H1 (cell line): ENCODE data around the gene TMEM117. TPM values are rescaled to one million over a fixed set of nuclear protein-coding genes. Genes with fewer than 3 reads are reported as not detected.

ENCODE experiments used
- CTCF ChIA-PET: fragments of 300-600 bp; sonication (Branson Sonifier 250); formaldehyde crosslinking; loops from one replicate; lab custom pipeline; 2021; ENCODE audit not compliant: partially characterized antibody; lab: Charles Lee
- POLR2A ChIA-PET: fragments of 300-600 bp; sonication (Branson Sonifier 250); formaldehyde crosslinking; loops from one replicate; lab custom pipeline; 2021; ENCODE audit warnings: inconsistent platforms; ENCODE audit not compliant: partially characterized antibody; lab: Charles Lee
- DNase-seq, 2 experiments: peaks; one replicate each; pipeline versions ENCODE4 v3.0.0 to v3.0.0-alpha.2; 2010 to 2022; ENCODE audit warnings: low spot score in 2 of 2, low read depth in 1 of 2, mixed read lengths in 1 of 2
- FAIRE-seq: peaks from 2 replicates; lab custom pipeline; 2011; peaks lifted over from hg19 to GRCh38; lab: Jason Lieb, UNC
- H2AFZ ChIP-seq: 2 replicates; pipeline ENCODE4 v1.8.1; 2012; ENCODE audit warnings: low read length, inconsistent platforms
- H2AK5ac ChIP-seq: 2 replicates; pipeline ENCODE4 v1.6.1; 2013; ENCODE audit warnings: low read depth, low read length
- H2BK120ac ChIP-seq: replicated peaks from 2 replicates; pipeline ENCODE3; 2013; ENCODE audit warnings: low read depth, low read length, inconsistent platforms
- H2BK12ac ChIP-seq: 2 replicates; pipeline ENCODE4 v1.6.1; 2013; ENCODE audit warnings: low read depth, low read length
- H2BK15ac ChIP-seq: 2 replicates; pipeline ENCODE4 v1.6.1; 2013; ENCODE audit warnings: low read length
- H2BK20ac ChIP-seq: 2 replicates; pipeline ENCODE4 v1.6.1; 2013; ENCODE audit warnings: low read length
- H2BK5ac ChIP-seq: 2 replicates; pipeline ENCODE4 v1.6.1; 2013; ENCODE audit warnings: low read depth, low read length
- H3K14ac ChIP-seq: 2 replicates; pipeline ENCODE4 v1.6.1; 2013; ENCODE audit warnings: inconsistent platforms; ENCODE audit not compliant: insufficient read length
- H3K18ac ChIP-seq: 2 replicates; pipeline ENCODE4 v1.6.1; 2013; ENCODE audit warnings: low read length; ENCODE audit errors: extremely low read depth
- H3K23ac ChIP-seq: 2 replicates; pipeline ENCODE4 v1.6.1; 2013; ENCODE audit warnings: inconsistent platforms; ENCODE audit not compliant: insufficient read length
- H3K23me2 ChIP-seq: 2 replicates; pipeline ENCODE4 v1.6.1; 2013; ENCODE audit warnings: low read depth, low read length
- H3K27ac ChIP-seq: 2 replicates; pipeline ENCODE4 v1.6.1; 2011; ENCODE audit warnings: low read depth, low read length, inconsistent platforms
- H3K27me3 ChIP-seq, 4 experiments: replicated peaks in 1 of 4; 1 replicate in 1 of 4; 2 replicates in 3 of 4; pipeline versions ENCODE4 v1.6.1 to v1.8.1; 2011 to 2013; ENCODE audit warnings: low read length in 3 of 4, mild to moderate bottlenecking in 3 of 4, inconsistent platforms in 2 of 4, mixed read lengths in 2 of 4, moderate library complexity in 1 of 4; ENCODE audit not compliant: control insufficient read depth in 3 of 4, insufficient read depth in 3 of 4; ENCODE audit errors: extremely low read depth in 1 of 4
- H3K36me3 ChIP-seq, 4 experiments: 2 replicates each; pipeline versions ENCODE4 v1.6.1 to v1.8.1; 2011 to 2013; ENCODE audit warnings: mild to moderate bottlenecking in 4 of 4, low read length in 3 of 4, moderate library complexity in 2 of 4, control low read depth in 1 of 4, inconsistent platforms in 1 of 4; ENCODE audit not compliant: insufficient read depth in 4 of 4, control insufficient read depth in 2 of 4
- H3K4ac ChIP-seq: replicated peaks from 2 replicates; pipeline ENCODE3; 2013; ENCODE audit warnings: low read length, low read depth, mixed read lengths, inconsistent platforms; ENCODE audit not compliant: insufficient read length
- H3K4me1 ChIP-seq, 4 experiments: replicated peaks in 1 of 4; 1 replicate in 1 of 4; 2 replicates in 3 of 4; pipeline versions ENCODE4 v1.6.1 to v1.8.1; 2011 to 2013; ENCODE audit warnings: low read length in 3 of 4, inconsistent platforms in 2 of 4, mixed read lengths in 1 of 4; ENCODE audit not compliant: insufficient read depth in 4 of 4, control insufficient read depth in 3 of 4
- H3K4me2 ChIP-seq, 2 experiments: 2 replicates each; pipeline versions ENCODE4 v1.6.1 to v1.8.1; 2011 to 2013; ENCODE audit warnings: low read depth in 2 of 2, low read length in 2 of 2, control low read depth in 1 of 2, inconsistent platforms in 1 of 2, mild to moderate bottlenecking in 1 of 2; ENCODE audit not compliant: insufficient read depth in 1 of 2
- H3K4me3 ChIP-seq, 4 experiments: fragments of 200-600, 300-600 bp in 1 of 4; sonication (generic), shearing (Covaris generic), sonication (Bioruptor Twin) in 1 of 4; 2 replicates each; pipeline versions ENCODE4 v1.5.1 to v1.8.1; 2011 to 2016; ENCODE audit warnings: low read length in 4 of 4, low read depth in 3 of 4, control low read depth in 2 of 4, inconsistent platforms in 2 of 4, mild to moderate bottlenecking in 2 of 4, mixed read lengths in 1 of 4, moderate library complexity in 1 of 4; ENCODE audit not compliant: insufficient read depth in 2 of 4; ENCODE audit errors: extremely low read depth in 1 of 4
- H3K56ac ChIP-seq: replicated peaks from 2 replicates; pipeline ENCODE3; 2013; ENCODE audit warnings: low read depth, mild to moderate bottlenecking, mixed read lengths, low read length, inconsistent platforms; ENCODE audit not compliant: insufficient read length
- H3K79me1 ChIP-seq: 2 replicates; pipeline ENCODE4 v1.6.1; 2013; ENCODE audit warnings: low read depth, low read length, control low read depth
- H3K79me2 ChIP-seq, 2 experiments: 2 replicates each; pipeline versions ENCODE4 v1.6.1 to v1.8.1; 2012 to 2013; ENCODE audit warnings: low read length in 2 of 2, mild to moderate bottlenecking in 2 of 2, inconsistent platforms in 1 of 2; ENCODE audit not compliant: insufficient read depth in 2 of 2, control insufficient read depth in 1 of 2
- H3K9ac ChIP-seq, 4 experiments: replicated peaks in 1 of 4; 1 replicate in 1 of 4; 2 replicates in 3 of 4; pipeline versions ENCODE4 v1.6.1 to v1.8.1; 2011 to 2013; ENCODE audit warnings: low read depth in 3 of 4, low read length in 3 of 4, control low read depth in 2 of 4, mild to moderate bottlenecking in 2 of 4, moderate library complexity in 2 of 4, inconsistent platforms in 1 of 4; ENCODE audit errors: extremely low read depth in 1 of 4
- H3K9me3 ChIP-seq, 2 experiments: 2 replicates each; pipeline versions ENCODE4 v1.6.1 to v1.8.1; 2012 to 2013; ENCODE audit warnings: mild to moderate bottlenecking in 2 of 2, moderate library complexity in 2 of 2, control low read depth in 1 of 2, inconsistent platforms in 1 of 2, low read depth in 1 of 2, low read length in 1 of 2, mixed read lengths in 1 of 2; ENCODE audit not compliant: insufficient read depth in 2 of 2
- H4K20me1 ChIP-seq, 2 experiments: replicated peaks in 1 of 2; 2 replicates each; pipeline versions ENCODE3 to v1.8.1; 2011 to 2013; ENCODE audit warnings: inconsistent platforms in 2 of 2, low read length in 2 of 2, mild to moderate bottlenecking in 1 of 2; ENCODE audit not compliant: insufficient read depth in 2 of 2, control insufficient read depth in 1 of 2
- H4K5ac ChIP-seq: 2 replicates; pipeline ENCODE4 v1.6.1; 2013; ENCODE audit warnings: low read length, low read depth, mixed read lengths, inconsistent platforms; ENCODE audit not compliant: insufficient read length
- H4K8ac ChIP-seq: 2 replicates; pipeline ENCODE4 v1.8.0; 2013; ENCODE audit warnings: mild to moderate bottlenecking, moderate library complexity, low read length, inconsistent platforms; ENCODE audit not compliant: insufficient read depth; ENCODE audit errors: extremely low read depth
- H4K91ac ChIP-seq: replicated peaks from 2 replicates; pipeline ENCODE3; 2013; ENCODE audit warnings: low read length, mixed read lengths, inconsistent platforms; ENCODE audit not compliant: insufficient read length
- CHD1 ChIP-seq: IDR thresholded peaks from 2 replicates; pipeline ENCODE4 v1.6.1; 2012; ENCODE audit warnings: low read depth, low read length, improper control_type of control experiment
- CHD2 ChIP-seq: IDR thresholded peaks from 2 replicates; pipeline ENCODE4 v1.6.1; 2012; ENCODE audit warnings: low read length, improper control_type of control experiment
- HDAC2 ChIP-seq, 2 experiments: fragments of 300-600 bp in 1 of 2; sonication (generic) in 1 of 2; IDR thresholded peaks; 2 replicates each; pipeline ENCODE4 v1.6.1; 2011 to 2012; ENCODE audit warnings: low read depth in 2 of 2, low read length in 2 of 2, mild to moderate bottlenecking in 2 of 2, moderate library complexity in 2 of 2, borderline replicate concordance in 1 of 2, inconsistent platforms in 1 of 2
- MAFK ChIP-seq: IDR thresholded peaks from 2 replicates; pipeline ENCODE4 v1.6.1; 2012; ENCODE audit warnings: low read depth, mild to moderate bottlenecking, improper control_type of control experiment, low read length
- PHF8 ChIP-seq: fragments of 200-600 bp; sonication (generic); conservative IDR thresholded peaks from 2 replicates; pipeline ENCODE4 v1.7.1; 2012; ENCODE audit warnings: low read depth, mild to moderate bottlenecking, inconsistent platforms, low read length, moderate library complexity
- RNF2 ChIP-seq: fragments of 200-900, 300-1000 bp; sonication (generic); IDR thresholded peaks from 2 replicates; pipeline ENCODE4 v1.7.1; 2016; ENCODE audit warnings: borderline replicate concordance, low read depth, mild to moderate bottlenecking, antibody characterized with exemption, low read length; ENCODE audit not compliant: poor library complexity, severe bottlenecking; ENCODE audit errors: missing control alignments
- SRF ChIP-seq: IDR thresholded peaks from 2 replicates; pipeline ENCODE4 v1.6.1; 2011; ENCODE audit warnings: mild to moderate bottlenecking, low read depth, low read length, moderate library complexity
- ZNF274 ChIP-seq: IDR thresholded peaks from 2 replicates; pipeline ENCODE4 v1.7.0; 2012; ENCODE audit warnings: low read length, borderline replicate concordance; ENCODE audit errors: extremely low read depth
- WGBS, 2 experiments: shearing (Covaris generic) in 1 of 2; methylation state at CpG; one replicate each; pipeline versions ENCODE4 v1.1.6 to v1.1.7; 2013 to 2015; ENCODE audit warnings: low lambda C conversion rate in 2 of 2, mixed read lengths in 2 of 2, inconsistent platforms in 1 of 2, low coverage in 1 of 2, missing lambda C conversion rate in 1 of 2; ENCODE audit not compliant: insufficient replicate concordance in 2 of 2, insufficient coverage in 1 of 2, insufficient read length in 1 of 2; ENCODE audit errors: extremely low coverage in 1 of 2, missing lambda C conversion rate in 1 of 2; 5-methylcytosine and 5-hydroxymethylcytosine counted together
- polyA plus RNA-seq, 7 experiments: library from polyadenylated mRNA; depleted of rRNA in 3 of 7; stranded (reverse) in 5 of 7; unstranded in 2 of 7; fragments of >200 nt in 5 of 7; fragments of 200-250 nt in 2 of 7; gene quantifications; 1 replicate in 5 of 7; 2 replicates in 1 of 7; 4 replicates in 1 of 7; pipeline versions ENCODE4 v1.2.1 to v1.2.3, GENCODE V29; 2011 to 2013; ENCODE audit warnings: missing spikeins in 2 of 7, mixed read lengths in 2 of 7
- total RNA-seq: library from RNA; stranded (reverse); fragmentation: NEBNext Ultra II Directional; extraction: Animal tissue kit (Norgen Biotek cat#: 25700); gene quantifications from 2 replicates; pipeline ENCODE4 v1.2.1, GENCODE V29; 2021
- TF ChIP-seq, protein P1 (sequence below): IDR thresholded peaks from 2 replicates; pipeline ENCODE4 v1.6.1; 2011; ENCODE audit warnings: low read depth, mild to moderate bottlenecking, low read length; ENCODE audit not compliant: insufficient read depth

TMEM117 gene
- total and polyA plus RNA-seq, 2 of the 8 experiments (the other 6 are each of a cell fraction or from before 2014, with no cell fraction given): 0.80 to 1.4 TPM

DNA sequence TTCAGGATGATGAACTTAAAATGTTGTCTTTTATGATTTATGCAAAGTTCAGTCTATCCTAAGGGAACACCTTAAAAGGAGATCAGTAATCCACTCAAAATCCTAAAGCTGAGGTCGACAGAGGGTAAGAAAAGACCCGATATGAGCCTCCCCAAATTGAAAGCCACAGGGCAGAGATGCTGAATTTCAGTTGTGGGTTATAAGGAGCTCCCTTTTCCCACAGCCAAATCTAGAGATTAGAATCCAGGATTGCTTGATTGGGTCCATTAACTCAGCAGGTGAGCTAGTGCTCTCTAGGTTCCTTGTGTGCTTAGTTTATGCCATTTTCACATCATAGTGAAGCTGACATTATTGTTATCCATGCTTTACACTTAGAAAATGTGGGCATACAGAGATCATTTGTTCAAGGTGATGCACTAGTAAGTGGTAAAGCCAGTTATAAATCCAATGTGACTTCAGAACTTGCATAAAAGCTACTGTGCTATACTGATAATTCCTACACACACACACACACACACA is 417.5 kb downstream of the TMEM117 start:
- WGBS, 2 experiments: 89% methylated on average over 2 of the region's 2 CpGs; no CpG with 5 or more reads in 1 of the 2 experiments
- POLR2A ChIA-PET: no interaction called here
- H3K18ac ChIP-seq: no peak overlapping the region

More for the DNA sequence above, 417.5 kb downstream of the TMEM117 start:
- Histone ChIP-seq H2BK12ac (no peak overlapping the region), H2AFZ (no peak overlapping the region), H3K4me2 (no peak overlapping the region), H3K23me2 (no peaks in the 10 kb centered on the region; the same call in 1 of the 2 replicates), H4K91ac (no peak overlapping the region), H3K27me3 (no peaks in the 10 kb centered on the region), H3K14ac (no peak overlapping the region), H2BK120ac (no peak overlapping the region), H2BK15ac (no peak overlapping the region), H3K9me3 (no peaks in the 10 kb centered on the region), H3K4ac (no peak overlapping the region), H3K79me1 (no peaks in the 10 kb centered on the region), H2AK5ac (no peak overlapping the region), H4K5ac (no peak overlapping the region), H3K23ac (no peak overlapping the region), H3K36me3 (no peaks in the 10 kb centered on the region), H2BK5ac (no peak overlapping the region), H3K27ac (no peak overlapping the region), H2BK20ac (no peak overlapping the region), H3K4me1 (no peaks in the 10 kb centered on the region), H4K8ac (no peak overlapping the region), H3K4me3 (no peak overlapping the region), H4K20me1 (no peaks in the 10 kb centered on the region), H3K79me2 (no peaks in the 10 kb centered on the region), H3K56ac (no peak overlapping the region), H3K9ac (no peak overlapping the region)
- FAIRE-seq: no peak
- CTCF ChIA-PET: interaction anchor here (0.5 kb wide), 1 partner anchor 577 kb away, joined by 3 read pairs; no protein-coding TSS in a partner anchor
- no peak for TF ChIP-seq ZNF274
- TF ChIP-seq MAFK: no peak
- TF ChIP-seq HDAC2 (IDR thresholded peaks at IDR 0.05; ENCODE audit: borderline replicate concordance in 1 of 2, low read depth in 2 of 2, low read length in 2 of 2): no peak
- TF ChIP-seq RNF2: no peak
- TF ChIP-seq PHF8: no peak
- TF ChIP-seq SRF: no peak
- TF ChIP-seq CHD1: no peak
- no peak for TF ChIP-seq CHD2
- TF ChIP-seq, protein P1, sequence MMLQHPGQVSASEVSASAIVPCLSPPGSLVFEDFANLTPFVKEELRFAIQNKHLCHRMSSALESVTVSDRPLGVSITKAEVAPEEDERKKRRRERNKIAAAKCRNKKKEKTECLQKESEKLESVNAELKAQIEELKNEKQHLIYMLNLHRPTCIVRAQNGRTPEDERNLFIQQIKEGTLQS: no peak
- DNase-seq: no peak
